ENCODE results near the gene ACTL7B. TPM values are rescaled to one million over a fixed set of nuclear protein-coding genes. Genes with fewer than 3 reads are reported as not detected.
"Not testable (repeated sequence)": the region's sequence is repeated elsewhere in the genome, so short reads cannot be mapped to it uniquely, and the experiment has no call there.

Gene ACTL7B
- total RNA-seq = not detected in 2 replicates
- long read RNA-seq = 0 reads

DNA sequence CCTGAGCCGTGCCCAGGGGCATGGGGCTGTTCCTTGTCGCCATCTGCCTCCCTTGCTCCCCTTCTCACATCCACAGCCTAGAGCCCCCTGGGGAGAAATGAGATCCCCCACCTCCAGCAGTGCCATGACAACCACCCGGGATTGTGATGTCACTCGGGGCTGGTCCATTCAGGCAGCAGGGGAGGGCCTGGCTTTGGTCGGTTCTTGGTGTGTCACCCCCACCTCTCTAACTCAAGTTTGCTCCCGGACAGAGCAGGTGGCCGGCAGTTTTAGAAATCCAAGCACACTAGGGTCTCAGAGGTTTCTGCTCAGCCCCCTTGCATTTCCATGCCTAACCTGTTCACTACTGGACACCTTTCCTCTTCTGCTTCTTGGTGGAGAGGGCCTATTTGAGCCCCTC is at the start of gene ACTL7B:
ACTL7B (minus strand) TSS at position 99 of the 400 bp plus-strand sequence; CDS start at position 43, 56 bp downstream.
- no peak within 1 kb of the TSS for H3K4me3 Mint-ChIP-seq
- H3K27ac Mint-ChIP-seq (ENCODE audit: unreplicated experiment) = no peak within 1 kb of the TSS
- H3K9me3 Mint-ChIP-seq = no peaks in the 10 kb centered on the region
- H3K36me3 Mint-ChIP-seq (ENCODE audit: low read depth) = no peaks in the 10 kb centered on the region
- no peaks in the 10 kb centered on the region for H3K4me1 Mint-ChIP-seq
- H3K27me3 Mint-ChIP-seq (ENCODE audit: low read depth) = no peaks in the 10 kb centered on the region
- TF ChIP-seq, protein P1, sequence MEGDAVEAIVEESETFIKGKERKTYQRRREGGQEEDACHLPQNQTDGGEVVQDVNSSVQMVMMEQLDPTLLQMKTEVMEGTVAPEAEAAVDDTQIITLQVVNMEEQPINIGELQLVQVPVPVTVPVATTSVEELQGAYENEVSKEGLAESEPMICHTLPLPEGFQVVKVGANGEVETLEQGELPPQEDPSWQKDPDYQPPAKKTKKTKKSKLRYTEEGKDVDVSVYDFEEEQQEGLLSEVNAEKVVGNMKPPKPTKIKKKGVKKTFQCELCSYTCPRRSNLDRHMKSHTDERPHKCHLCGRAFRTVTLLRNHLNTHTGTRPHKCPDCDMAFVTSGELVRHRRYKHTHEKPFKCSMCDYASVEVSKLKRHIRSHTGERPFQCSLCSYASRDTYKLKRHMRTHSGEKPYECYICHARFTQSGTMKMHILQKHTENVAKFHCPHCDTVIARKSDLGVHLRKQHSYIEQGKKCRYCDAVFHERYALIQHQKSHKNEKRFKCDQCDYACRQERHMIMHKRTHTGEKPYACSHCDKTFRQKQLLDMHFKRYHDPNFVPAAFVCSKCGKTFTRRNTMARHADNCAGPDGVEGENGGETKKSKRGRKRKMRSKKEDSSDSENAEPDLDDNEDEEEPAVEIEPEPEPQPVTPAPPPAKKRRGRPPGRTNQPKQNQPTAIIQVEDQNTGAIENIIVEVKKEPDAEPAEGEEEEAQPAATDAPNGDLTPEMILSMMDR (conservative IDR thresholded peaks at IDR 0.05) = no peak
- DNase-seq (ENCODE audit: low read depth, low spot score) = no peak

GRCh38 chr9:108905494-108905893 is 49.7 kb upstream of the ACTL7B start:
- Mint-ChIP-seq H3K36me3 (ENCODE audit: low read depth) (peaks cover 24% of the 10 kb centered on the region), H3K4me3 (no peak overlapping the region)

DNA sequence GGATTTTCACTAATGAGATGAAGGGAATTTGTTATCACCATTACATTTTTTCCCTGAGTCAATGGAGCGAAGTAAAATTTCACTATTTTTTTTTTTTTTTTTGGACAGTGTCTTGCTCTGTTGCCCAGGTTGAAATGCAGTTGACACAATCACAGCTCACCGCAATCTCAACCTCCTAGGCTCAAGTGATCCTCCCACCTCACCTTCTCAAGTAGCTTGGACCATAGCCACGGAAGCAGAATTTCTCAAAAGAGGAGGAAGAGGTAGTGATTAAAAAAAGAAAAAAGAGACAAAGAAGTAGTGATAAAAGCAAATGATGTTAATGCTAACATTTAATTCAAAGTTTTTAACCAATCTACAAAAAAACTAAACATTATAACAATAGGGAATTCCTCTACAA is 48.4 kb upstream of the ACTL7B start:
- Mint-ChIP-seq H3K4me1 (no peaks in the 10 kb centered on the region), H3K36me3 (ENCODE audit: low read depth) (peaks cover 20% of the 10 kb centered on the region), H3K9me3 (no peaks in the 10 kb centered on the region), H3K27me3 (ENCODE audit: low read depth) (no peaks in the 10 kb centered on the region), H3K4me3 (no peak overlapping the region), H3K27ac (ENCODE audit: unreplicated experiment) (no peak overlapping the region)
- TF ChIP-seq, protein P1 (conservative IDR thresholded peaks at IDR 0.05) = no peak
- DNase-seq (ENCODE audit: low read depth, low spot score) = no peak

More at GRCh38 chr9:108905494-108905893, 49.7 kb upstream of the ACTL7B start:
- H3K27ac Mint-ChIP-seq (ENCODE audit: unreplicated experiment) = no peak overlapping the region
- H3K27me3 Mint-ChIP-seq (ENCODE audit: low read depth) = no peaks in the 10 kb centered on the region
- TF ChIP-seq, protein P1 (conservative IDR thresholded peaks at IDR 0.05) = no peak
- no peaks in the 10 kb centered on the region for H3K4me1 Mint-ChIP-seq
- no peak for DNase-seq (ENCODE audit: low read depth, low spot score)
- H3K9me3 Mint-ChIP-seq = no peaks in the 10 kb centered on the region

- Mint-ChIP-seq H3K27ac (ENCODE audit: unreplicated experiment) (peak overlapping the region; percentile 13), H3K9me3 (no peaks in the 10 kb centered on the region), H3K36me3 (ENCODE audit: low read depth) (peaks cover 19% of the 10 kb centered on the region), H3K4me1 (no peaks in the 10 kb centered on the region), H3K4me3 (no peak overlapping the region), H3K27me3 (ENCODE audit: low read depth) (no peaks in the 10 kb centered on the region)
- no peak for DNase-seq (ENCODE audit: low read depth, low spot score)
- TF ChIP-seq, protein P1 (conservative IDR thresholded peaks at IDR 0.05) = no peak
Observed at GRCh38 chr9:108903420-108904103, 47.8 kb upstream of the ACTL7B start.

GRCh38 chr9:108900176-108900575 is 44.4 kb upstream of the ACTL7B start:
- H3K36me3 Mint-ChIP-seq (ENCODE audit: low read depth) = peaks cover 20% of the 10 kb centered on the region
- no peaks in the 10 kb centered on the region for H3K9me3 Mint-ChIP-seq
- DNase-seq (ENCODE audit: low read depth, low spot score) = no peak
- H3K4me3 Mint-ChIP-seq = no peak overlapping the region
- H3K27me3 Mint-ChIP-seq (ENCODE audit: low read depth) = no peaks in the 10 kb centered on the region
- TF ChIP-seq, protein P1 (conservative IDR thresholded peaks at IDR 0.05) = no peak
- H3K4me1 Mint-ChIP-seq = no peaks in the 10 kb centered on the region
- no peak overlapping the region for H3K27ac Mint-ChIP-seq (ENCODE audit: unreplicated experiment)

DNA sequence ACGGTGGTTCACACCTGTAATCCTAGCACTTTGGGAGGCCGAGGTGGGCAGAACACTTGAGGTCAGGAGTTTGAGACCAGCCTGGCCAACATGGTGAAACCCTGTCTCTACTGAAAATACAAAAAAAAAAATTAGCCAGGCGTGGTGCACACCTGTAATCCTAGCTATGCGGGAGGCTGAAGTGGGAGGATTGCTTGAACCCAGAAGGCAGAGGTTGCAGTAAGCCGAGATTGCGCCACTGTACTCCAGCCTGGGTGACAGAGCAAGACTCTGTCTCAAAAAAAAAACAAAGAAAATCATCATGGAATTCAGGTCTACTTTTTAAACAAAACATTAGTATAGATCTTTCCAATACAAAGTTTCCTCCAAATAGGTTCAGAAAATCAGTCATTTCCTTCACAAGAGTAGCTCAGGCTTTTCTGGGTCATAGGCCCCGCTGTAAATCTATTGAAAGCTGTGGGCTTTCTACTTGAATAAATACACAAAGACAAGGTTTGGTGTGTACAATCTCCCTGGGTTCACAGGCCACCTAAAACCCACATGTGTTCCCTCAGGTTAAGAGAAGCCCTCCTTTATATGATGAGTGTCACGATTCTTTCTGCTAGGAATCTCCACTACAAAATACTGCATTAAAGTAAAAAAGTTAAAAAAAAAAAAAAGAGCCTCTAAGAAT is 43.4 kb upstream of the ACTL7B start:
- not testable (repeated sequence) for H3K4me1 Mint-ChIP-seq; H3K4me3 Mint-ChIP-seq; H3K27me3 Mint-ChIP-seq (ENCODE audit: low read depth); H3K27ac Mint-ChIP-seq (ENCODE audit: unreplicated experiment); H3K9me3 Mint-ChIP-seq; DNase-seq (ENCODE audit: low read depth, low spot score)
- peaks cover 21% of the 10 kb centered on the region for H3K36me3 Mint-ChIP-seq (ENCODE audit: low read depth)

Data from neural crest cell (in vitro differentiated cells).